ENCODE measurements around the gene KAZN.

KAZN gene

DNA sequence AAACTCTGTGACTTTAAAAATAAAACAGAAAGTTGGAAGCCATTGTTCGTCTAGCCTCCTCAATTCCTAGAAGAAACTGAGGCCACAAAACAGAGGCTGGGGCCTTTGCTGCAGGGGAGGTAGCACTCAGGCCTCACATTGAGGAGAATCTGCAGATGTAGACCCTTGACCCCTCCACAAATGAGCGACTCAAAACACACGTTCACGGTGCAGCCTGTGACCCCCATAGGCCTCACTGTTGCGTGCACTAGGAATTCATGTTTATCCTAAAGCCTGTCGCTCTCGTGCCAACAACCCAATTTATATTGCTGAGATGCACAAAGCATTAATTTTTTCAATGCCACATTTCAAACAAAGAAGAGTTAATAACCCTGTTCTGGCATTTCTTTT, 560.7 kb downstream of the KAZN start:
- Mint-ChIP-seq H3K27me3 (peaks cover 50% of the 10 kb centered on the region), H3K36me3 (no peaks in the 10 kb centered on the region), H3K9me3 (no peaks in the 10 kb centered on the region), H3K27ac (no peak overlapping the region), H3K4me3 (no peak overlapping the region), H3K4me1 (peaks cover 27% of the 10 kb centered on the region)
- no peak for ATAC-seq

- peaks cover 16% of the 10 kb centered on the region for H3K4me1 Mint-ChIP-seq
- no peaks in the 10 kb centered on the region for H3K9me3 Mint-ChIP-seq
- no peak for ATAC-seq
These were observed 562.1 kb downstream of the KAZN start for GRCh38 chr1:15160626-15161025.

DNA sequence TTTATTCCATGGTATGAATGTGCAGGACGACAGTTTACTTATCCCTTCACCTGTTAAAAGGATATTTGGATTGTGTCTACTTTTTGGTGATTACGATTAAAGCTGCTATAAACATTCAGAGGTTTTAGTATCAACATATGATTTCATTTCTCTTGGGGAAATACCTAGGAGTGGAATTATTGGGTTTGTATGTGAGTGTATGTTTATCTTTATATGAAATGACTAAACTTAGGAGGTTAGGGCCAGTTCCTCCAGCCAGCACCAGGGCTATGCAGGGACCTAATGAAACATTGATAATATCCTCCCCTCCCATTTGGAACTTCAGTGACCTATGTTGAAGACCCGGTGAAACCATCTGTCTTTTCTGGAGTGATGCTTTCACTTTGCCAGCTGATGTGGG, 568.9 kb downstream of the KAZN start:
- peaks cover 27% of the 10 kb centered on the region for H3K27me3 Mint-ChIP-seq
- H3K36me3 Mint-ChIP-seq, result no peaks in the 10 kb centered on the region
- no peak overlapping the region for H3K4me3 Mint-ChIP-seq
- no peak for ATAC-seq
- H3K4me1 Mint-ChIP-seq, result no peaks in the 10 kb centered on the region
- H3K27ac Mint-ChIP-seq, result no peak overlapping the region
- H3K9me3 Mint-ChIP-seq, result no peaks in the 10 kb centered on the region

More at GRCh38 chr1:15160626-15161025, 562.1 kb downstream of the KAZN start:
- Mint-ChIP-seq H3K36me3 (no peaks in the 10 kb centered on the region), H3K4me3 (no peak overlapping the region), H3K27ac (no peak overlapping the region), H3K27me3 (peaks cover 36% of the 10 kb centered on the region)

Data from stimulated activated memory B cell treated with anti-CD40 and anti-IgM and Interleukin-4, amounts not matched to agents 10 μg/mL and 1 μg/mL and 100 μg/mL, for 72 hours (primary cell).